GM03348 (cell line): ENCODE data around the gene CARMIL3.

Source experiments
- DNase-seq: peaks from one replicate; pipeline ENCODE4 v3.0.0; 2012; ENCODE audit warnings: low spot score

The CARMIL3 gene

GRCh38 chr14:24062216-24062980 is 10.6 kb downstream of the CARMIL3 start:
- no peak for DNase-seq

GRCh38 chr14:24063263-24063836 is 11.5 kb downstream of the CARMIL3 start:
- DNase-seq = no peak

DNA sequence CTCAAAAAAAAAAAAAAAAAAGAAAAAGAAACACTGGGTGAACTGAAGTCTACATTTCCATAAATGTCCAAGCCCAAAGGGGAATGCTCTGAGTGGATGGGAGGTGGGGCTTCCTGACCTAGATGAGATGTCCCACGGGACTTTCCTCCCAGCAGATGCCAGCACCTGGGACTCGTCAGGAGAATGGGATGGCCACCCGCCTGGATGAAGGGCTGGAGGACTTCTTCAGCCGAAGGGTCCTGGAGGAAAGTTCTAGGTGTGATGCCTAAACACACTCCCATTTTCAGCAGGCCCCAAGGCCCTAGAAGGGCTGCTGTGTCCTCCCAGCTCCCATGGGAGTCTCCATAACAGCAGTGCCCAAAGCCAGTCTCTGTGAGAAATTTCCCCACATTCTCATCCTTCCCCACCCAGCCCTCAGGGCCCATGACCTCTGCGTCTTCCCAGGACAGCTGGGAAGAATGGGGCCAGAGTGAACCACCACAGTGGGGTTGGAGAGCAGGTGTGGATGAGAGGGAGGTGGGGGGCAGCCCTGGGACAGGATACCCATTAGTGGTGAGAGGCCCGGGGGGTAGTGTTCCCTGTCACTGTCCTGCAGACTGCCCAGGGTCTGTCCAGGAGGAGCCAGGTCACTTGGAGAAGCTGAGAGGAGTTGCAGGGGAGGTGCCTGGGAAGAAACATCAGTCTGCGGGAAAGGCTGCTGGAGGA is 12.4 kb downstream of the CARMIL3 start:
- DNase-seq = no peak

DNA sequence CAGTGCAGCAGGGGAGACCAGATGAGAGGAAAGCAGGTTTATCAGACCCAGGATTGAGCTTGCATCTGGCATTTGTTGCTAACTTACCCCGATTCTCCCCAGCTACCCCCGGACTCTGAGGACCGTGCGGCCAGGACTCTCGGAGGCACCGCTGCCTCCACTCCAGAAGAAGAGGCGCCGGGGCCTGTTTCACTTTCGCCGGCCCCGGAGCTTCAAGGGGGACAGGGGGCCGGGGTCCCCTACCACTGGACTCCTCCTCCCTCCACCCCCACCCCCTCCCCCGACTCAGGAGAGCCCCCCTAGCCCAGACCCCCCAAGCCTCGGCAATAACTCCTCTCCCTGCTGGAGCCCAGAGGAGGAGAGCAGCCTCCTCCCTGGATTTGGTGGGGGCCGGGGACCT is 13.0 kb downstream of the CARMIL3 start:
- DNase-seq = no peak

GRCh38 chr14:24065408-24065807 is 13.6 kb downstream of the CARMIL3 start:
- DNase-seq = no peak

DNA sequence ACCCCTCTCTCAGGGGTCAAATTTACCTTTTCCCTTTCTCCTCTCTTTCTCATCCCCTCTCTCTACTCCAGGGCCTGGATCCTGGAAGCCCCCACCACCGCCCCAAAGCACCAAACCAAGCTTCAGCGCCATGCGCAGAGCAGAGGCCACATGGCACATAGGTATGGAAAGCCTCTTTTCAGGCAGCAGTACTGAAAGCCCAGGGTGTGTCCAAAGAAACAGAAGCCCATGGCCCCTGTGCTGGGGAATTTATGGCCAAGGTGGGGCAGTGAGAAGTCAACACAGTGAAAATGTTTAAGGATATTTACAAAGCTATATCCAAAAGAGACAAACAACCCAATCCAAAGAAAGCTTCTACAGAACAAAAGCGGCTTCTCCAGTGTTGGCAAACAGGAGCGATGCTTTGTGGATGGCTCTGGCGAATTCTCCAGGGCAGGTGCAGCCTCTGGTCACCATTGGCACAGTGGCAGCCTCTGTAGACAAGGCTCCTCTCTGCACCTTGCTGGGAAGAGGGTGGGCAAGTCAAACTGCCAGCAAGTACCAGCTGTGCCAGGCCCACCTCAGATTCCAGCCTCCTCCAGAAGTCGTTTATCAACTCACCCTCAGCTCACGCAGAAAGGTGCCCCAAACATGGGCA is 14.8 kb downstream of the CARMIL3 start:
- no peak for DNase-seq

DNA sequence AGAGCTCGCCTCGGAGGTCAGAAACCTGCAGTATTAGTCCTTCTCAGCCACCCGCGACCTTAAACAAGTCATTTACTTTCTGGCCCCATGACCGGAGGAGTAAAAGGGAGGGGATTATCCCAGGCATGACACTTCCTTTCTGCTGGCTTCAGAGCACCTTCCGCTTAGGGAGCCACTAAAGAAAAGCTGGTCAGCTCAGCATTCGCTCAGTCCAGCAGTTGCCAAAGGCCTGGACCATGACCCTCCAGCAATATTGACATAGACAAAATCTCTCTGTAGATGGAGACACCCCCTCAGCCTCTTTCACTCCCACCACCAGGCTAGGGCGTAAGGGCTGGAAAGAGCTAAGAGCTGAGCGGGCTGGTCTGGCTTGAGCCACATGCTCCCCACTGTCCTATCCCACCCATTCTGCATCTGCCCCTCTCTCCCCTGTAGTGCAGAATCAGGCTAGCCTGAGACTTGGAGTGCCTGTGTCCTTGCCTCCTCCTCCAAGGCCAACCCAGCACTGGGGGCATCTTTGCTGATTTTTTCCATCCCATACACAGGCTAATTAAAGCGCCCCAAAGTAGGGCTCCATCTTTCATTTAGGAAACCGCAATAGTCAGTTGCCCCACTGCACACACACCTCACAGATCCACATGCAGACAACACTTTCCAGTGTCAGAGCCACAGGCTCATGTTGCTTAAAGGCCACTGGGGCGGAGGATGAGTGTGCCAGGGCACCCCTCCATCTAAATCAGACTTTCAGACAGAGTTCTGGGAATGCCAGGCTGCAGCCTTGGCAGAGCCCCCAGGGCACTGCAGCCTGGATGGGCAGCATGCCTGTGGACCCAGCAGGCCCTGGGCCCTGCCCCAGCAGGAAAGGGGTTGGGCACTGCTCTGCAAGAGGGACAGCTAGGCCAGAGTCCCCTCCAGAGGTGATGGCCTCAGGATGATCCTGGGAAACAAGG is 15.6 kb downstream of the CARMIL3 start:
- DNase-seq = no peak

GRCh38 chr14:24068711-24069410 is 17.1 kb downstream of the CARMIL3 start:
- DNase-seq = no peak

- no peak for DNase-seq
Observed at GRCh38 chr14:24069411-24069735, 17.6 kb downstream of the CARMIL3 start.

- no peak for DNase-seq
Observed at GRCh38 chr14:24070285-24071143, 18.7 kb downstream of the CARMIL3 start.

- no peak for DNase-seq
Observed at GRCh38 chr14:24071144-24071697, 19.4 kb downstream of the CARMIL3 start, which contains the start of gene CPNE6. Gene CPNE6 (plus strand): TSS chr14:24071562. CDS start chr14:24072937, 1,375 bp downstream.

DNA sequence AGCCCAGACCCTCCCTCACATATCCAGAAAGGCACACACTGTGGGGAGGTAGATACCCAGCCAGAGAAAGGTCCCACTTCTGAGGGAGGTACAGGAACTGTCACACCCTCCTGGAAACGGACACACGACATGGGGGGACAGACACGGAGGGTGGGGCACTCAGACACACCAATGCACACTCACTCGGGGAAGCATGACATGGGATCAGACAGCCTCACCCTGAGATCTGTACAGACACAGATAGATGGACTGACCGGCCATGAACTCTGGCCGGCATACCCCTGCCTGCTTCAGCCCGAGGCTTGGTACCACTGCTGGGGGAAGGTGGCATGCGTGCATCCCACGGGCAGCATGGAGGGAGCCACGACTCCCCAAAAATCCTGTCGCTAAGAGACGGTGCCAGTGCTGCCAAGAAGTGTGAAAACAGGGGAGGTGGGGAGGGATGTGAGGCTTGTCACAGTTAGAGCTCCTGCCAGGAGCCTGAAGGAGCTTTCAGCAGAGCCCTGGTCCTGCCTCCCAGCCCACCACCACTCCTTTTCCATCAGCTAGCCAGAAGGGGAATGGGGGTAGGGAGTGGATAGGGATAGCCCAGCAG is 20.1 kb downstream of the CARMIL3 start:
- DNase-seq = no peak

DNA sequence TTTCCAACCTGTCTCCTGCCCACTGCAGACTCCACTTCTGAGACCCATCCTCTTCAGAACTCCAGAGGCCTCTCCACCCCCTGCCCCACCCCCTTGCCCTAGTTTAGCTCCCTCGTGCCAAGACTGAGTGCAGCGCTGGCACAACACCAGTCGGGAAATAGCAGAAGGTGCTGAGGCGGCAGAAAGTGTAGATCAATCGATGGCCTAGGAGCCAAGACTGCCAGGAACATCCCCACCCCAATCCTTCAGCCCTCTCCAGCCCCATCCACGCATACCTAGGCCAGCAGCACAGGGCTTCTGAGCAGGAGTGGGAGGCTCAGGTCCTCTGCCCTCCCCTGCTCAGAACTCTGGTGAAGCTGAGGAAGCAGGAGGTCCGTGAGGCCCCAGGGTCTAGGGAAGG is 20.6 kb downstream of the CARMIL3 start:
- no peak for DNase-seq

DNA sequence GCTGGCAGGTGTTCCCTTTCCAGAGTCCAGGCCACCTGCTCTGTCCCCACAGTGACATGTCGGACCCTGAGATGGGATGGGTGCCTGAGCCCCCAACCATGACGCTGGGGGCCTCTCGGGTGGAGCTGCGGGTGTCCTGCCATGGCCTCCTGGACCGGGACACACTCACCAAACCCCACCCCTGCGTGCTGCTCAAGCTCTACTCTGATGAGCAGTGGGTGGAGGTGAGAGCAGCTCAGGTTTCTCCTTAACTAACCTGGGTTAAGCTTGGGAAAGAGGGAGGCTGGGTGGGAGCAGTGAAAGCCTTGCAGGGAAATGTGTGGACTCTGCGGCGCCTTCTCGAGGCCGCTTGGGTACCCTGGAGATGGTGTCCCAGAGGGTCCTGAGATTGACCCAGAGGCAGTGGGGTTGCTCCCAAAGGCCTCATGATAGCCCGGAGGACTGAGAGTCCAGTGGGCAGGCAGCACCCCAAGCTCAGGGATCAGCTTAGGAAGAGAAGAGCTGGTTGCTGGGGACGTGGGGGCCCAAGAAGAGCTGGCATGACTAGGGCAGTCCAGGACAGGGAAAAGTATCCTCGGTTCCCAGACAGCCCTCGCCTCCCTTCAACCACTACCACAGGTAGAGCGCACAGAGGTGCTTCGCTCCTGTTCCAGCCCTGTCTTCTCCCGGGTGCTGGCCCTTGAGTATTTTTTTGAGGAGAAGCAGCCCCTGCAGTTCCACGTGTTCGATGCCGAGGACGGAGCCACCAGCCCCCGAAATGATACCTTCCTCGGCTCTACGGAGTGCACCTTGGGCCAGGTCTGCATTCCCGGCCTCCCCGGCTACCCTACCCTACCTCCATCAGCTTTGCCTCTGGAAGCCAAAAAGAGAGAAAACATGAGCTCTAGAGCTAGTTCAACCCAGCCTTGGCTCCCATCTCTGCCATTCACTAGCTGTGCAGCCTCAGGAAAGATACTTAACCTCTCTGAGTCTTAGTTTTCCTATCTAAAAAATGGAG is 21.4 kb downstream of the CARMIL3 start:
- no peak for DNase-seq

DNA sequence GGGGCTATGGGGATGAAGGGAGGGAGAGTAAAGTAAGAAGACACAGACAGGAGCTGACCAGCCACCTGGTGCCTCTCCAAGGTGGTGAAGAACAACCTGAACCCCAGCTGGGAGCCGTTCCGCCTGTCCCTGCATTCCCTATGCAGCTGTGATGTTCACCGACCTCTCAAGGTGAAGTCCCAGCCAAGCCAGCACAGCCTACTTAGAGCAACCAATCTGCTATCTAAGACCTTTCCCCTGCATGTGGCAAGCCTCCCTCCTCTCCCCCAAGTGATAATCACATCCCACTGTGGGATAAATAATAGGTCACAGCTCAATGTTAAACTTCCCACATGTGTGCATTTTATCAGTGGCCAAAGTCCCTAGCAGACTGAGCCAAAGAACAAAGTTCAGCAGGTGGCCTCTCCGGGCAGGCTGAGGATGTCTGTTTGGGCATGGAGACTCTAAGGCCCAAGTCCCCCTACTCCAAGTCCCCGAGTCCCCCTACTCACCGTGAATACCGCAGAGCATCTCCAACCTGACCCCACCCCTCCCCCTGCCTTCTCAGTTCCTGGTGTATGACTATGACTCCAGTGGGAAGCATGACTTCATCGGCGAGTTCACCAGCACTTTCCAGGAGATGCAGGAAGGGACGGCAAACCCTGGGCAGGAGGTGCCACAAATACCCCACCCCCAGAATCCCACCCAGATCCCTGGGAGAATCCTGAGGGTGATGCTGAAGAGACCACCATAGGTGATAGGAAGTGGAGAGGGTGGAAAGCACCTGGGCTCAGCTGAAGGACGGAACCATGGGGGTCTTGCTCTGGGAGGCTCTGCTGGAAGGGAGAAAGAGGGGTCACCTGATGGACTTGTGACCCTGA is 23.0 kb downstream of the CARMIL3 start:
- no peak for DNase-seq

DNA sequence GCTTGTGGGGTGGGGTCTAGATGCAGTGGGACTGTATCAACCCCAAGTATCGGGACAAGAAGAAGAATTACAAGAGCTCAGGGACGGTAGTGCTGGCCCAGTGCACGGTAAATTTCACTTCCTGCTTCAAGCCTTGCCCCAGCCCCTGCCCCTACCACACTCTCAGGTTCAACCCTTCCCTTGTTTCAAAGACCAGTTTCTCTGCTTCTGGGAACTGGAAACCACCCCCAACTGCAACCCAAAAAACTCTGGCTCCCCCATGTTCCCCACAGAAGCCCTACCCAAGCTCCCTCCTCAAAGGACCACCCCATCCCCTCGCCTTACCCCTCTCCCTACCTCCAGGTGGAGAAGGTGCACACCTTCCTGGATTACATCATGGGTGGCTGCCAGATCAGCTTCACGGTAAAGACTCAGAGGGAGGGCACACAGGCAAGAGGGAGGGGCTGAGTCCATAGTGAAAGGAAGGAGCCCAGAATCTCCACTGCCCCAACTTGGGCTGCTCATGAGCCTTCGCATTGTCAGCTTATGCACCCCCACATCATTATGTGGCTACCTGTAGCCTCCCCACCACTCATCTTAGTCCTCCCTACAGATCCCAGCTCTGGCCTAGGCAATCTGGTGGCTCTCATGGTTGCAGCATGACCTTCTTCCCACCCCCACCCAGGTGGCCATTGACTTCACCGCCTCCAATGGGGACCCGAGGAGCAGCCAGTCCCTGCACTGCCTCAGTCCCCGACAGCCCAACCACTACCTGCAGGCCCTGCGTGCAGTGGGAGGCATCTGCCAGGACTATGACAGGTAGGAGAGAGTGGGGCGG is 23.9 kb downstream of the CARMIL3 start:
- DNase-seq = no peak
